Measurements from ENCODE around the gene RAMAC.

DNA sequence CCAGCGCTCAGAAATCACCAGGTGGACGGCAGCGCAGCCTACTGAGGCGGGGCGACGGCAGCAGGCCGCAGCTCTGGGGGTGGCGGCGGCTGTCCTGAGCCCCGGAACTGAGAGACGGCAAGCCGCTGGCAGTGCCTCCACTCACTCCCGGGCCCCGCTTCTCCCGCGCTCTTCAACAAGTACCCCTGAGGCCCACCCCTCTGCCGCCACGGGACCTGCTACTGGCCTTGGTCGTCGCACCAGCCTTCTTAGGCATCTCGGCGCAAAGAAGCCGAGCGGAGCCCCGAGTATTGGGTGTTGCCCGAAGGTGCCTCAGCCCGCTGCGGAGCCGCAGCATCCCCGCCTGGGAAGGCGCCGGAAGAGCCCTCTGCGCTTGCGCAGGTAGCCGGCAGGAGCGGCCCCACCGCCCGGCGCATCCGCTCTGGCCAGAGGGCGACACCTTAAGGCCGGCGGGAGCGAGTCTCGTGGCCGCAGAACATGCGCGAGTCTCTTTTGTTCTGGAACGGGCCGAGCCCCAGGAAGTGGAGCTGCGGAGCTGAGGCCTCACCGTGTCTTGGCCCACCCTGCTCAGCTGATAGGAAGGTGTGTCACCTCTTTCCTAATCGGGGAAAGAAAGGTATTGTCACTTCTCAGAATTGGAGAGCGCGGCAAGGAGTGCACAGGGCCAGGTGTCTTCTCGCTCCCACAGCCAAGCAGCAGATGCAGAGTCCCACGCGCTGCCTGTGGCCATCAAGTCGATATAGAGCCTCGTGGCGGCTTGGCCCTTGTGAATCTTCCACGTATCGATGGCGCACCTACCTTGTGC is 25.5 kb downstream of the RAMAC start, which contains the start of gene C15orf40:
- TF ChIP-seq ZBTB33 (IDR thresholded peaks at IDR 0.05) (no peak), EZH2 (IDR thresholded peaks at IDR 0.05; ENCODE audit: borderline replicate concordance, control insufficient read depth, low read depth, low read length) (no peak)
